Central memory CD4-positive, alpha-beta T cell (primary cell): ENCODE data around the gene RNF150.
"Not testable (repeated sequence)": the region's sequence is repeated elsewhere in the genome, so short reads cannot be mapped to it uniquely, and the experiment has no call there.

Experiments
- DNase-seq: peaks from one replicate; pipeline ENCODE4 v3.0.0; 2022

Gene RNF150

GRCh38 chr4:141074098-141074878 is 59.0 kb downstream of the RNF150 start:
- DNase-seq: no peak

- DNase-seq: no peak
Measured at GRCh38 chr4:141066690-141067089, 66.6 kb downstream of the RNF150 start.

GRCh38 chr4:141065872-141066271 is 67.4 kb downstream of the RNF150 start:
- DNase-seq: no peak

GRCh38 chr4:141062651-141063050 is 70.6 kb downstream of the RNF150 start:
- DNase-seq: no peak

GRCh38 chr4:141058591-141059512 is 74.4 kb downstream of the RNF150 start:
- DNase-seq: no peak

GRCh38 chr4:141057582-141057981 is 75.7 kb downstream of the RNF150 start:
- no peak for DNase-seq

DNA sequence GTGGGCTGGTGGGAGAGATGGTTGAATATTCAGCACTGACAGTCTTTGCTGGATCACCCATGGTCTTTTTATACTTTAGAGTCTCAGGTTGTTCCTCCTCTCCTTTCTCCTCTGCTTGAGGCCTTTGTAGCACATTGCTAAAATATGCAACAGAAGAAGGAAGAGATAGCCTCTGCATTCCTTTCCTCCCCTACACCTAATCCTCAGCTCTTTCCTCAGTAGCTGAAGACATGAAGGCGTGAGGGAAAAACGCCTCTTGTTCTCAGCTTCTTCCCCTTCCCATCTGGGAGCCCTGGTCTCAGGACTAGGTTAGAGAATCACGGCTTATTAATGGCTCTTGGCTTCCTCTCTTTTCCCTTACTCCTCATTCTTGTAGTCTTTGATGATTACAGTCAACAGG is 76.8 kb downstream of the RNF150 start:
- no peak for DNase-seq

- DNase-seq: no peak
Measured at GRCh38 chr4:141054446-141054845, 78.8 kb downstream of the RNF150 start.

- DNase-seq: not testable (repeated sequence)
Measured at GRCh38 chr4:141050999-141051398, 82.3 kb downstream of the RNF150 start.

- no peak for DNase-seq
Measured at GRCh38 chr4:141047228-141047884, 85.9 kb downstream of the RNF150 start.

- DNase-seq: no peak
Measured at GRCh38 chr4:141046255-141046654, 87.0 kb downstream of the RNF150 start.

DNA sequence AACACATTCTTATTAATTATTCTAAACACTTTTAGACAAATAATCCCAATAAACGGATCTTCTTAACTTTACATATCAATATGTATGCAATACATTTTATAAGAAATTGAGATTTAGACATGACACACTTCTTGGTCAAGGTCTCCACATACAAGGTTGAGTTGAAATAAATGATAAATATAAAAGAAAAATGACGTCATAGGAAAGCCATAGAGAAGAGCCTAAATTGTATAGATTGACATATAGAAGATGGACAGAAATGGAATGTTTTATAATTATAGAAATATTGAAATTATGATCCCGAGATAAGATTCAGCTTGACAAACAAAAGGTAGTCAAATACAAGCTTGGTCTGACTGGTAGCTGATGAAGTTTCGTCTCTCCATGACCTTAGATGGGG is 87.4 kb downstream of the RNF150 start:
- no peak for DNase-seq

GRCh38 chr4:141041021-141041476 is 92.2 kb downstream of the RNF150 start:
- no peak for DNase-seq

DNA sequence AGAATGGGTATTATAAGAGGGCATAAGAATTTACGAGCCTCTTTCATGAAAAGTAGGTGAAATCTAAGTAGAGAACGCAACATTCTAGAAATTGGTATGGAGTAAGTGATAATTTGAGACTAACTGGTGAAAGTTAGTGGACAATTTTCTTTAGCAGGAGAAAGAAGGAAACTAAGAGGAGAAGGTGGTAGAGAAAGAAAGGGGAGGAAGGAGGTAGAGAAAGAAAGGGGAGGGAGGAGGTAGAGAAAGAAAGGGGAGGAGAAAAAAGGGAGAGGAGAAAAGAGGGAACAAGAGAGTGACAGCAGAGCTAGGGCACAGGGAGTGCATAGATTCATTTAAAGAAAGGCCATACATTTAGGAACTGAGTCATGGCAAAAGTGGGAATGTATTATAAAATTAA is 94.1 kb downstream of the RNF150 start:
- DNase-seq: no peak

- DNase-seq: no peak
Measured at GRCh38 chr4:141038428-141038827, 94.8 kb downstream of the RNF150 start.

GRCh38 chr4:141037446-141037845 is 95.8 kb downstream of the RNF150 start:
- no peak for DNase-seq

- no peak for DNase-seq
Measured at GRCh38 chr4:141036786-141037185, 96.5 kb downstream of the RNF150 start.

DNA sequence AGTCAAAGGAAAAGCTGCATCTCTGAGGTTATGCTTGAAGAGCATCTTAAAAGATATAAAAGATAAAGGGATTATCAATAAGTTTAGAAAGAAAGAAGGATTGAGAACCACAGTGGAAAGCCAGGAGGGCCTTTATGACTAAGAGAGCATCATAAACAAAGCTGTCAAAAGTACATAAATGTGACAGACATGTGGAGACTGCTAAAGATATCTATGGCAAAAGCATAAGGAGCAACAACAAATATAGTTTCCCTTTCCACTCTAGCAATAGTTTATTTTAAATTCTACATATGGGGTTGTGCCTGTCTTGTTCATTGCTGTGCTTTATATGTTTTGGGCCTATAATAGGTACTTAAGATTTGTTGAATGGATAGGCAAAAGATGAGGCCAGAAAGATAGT is 97.3 kb downstream of the RNF150 start:
- no peak for DNase-seq

- DNase-seq: no peak
Measured at GRCh38 chr4:141028024-141028529, 105.2 kb downstream of the RNF150 start.

DNA sequence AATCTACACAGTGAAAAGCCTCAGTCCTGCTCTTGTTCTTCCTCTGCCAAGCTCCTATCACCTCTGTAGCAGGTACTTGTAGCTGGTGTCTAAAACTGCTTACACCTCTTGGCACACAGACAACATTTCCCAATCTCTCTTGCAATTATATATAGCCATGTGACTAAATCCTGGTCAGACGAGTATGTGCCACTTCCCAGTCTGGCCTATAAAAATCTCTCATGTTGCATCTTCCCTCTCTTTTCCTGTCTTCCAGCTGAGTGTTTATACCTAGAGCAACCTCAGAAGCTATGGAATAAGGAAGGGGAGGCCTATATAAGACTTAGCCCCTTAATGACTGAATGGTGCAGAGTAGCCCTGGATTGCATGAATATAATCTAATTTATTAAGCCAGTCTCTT is 105.8 kb downstream of the RNF150 start:
- DNase-seq: no peak

GRCh38 chr4:141026900-141027299 is 106.4 kb downstream of the RNF150 start:
- DNase-seq: no peak

- no peak for DNase-seq
Measured at GRCh38 chr4:141023051-141023450, 110.2 kb downstream of the RNF150 start.

DNA sequence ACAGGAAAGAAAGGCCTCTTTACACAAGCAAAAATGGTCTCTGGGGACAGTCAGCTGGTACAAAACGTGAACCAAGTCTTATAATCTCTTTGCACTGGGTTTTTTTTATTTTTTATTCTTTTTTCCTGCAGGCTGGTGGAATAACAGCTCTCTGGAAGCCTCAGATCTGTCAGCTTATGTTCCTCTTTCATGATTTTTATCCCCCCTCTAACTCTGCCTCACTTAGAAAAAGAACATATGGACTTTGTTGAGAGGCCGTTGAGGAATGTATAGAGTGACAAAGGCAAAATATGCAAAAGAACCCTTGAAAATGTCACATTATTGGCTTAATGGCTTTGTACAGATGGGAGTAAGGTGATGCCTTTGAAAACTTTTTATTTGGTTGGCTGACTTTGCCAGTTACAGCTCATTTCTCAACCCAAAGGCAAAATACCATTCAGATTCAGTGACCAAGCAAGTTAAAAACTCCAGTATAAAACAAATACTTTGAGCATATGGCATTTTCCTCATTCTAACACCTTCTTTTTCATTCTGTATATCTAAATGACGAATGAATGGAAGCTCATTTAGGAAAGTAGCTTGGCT is 111.1 kb downstream of the RNF150 start:
- DNase-seq: no peak
